HPDE6-E6E7 (cell line): ENCODE results near the gene CAMSAP3.

ENCODE experiments used
- DNase-seq: peaks from one replicate; pipeline ENCODE4 v3.0.0; 2011; ENCODE audit warnings: missing footprints; ENCODE audit errors: extremely low spot score

CAMSAP3 gene, protein sequence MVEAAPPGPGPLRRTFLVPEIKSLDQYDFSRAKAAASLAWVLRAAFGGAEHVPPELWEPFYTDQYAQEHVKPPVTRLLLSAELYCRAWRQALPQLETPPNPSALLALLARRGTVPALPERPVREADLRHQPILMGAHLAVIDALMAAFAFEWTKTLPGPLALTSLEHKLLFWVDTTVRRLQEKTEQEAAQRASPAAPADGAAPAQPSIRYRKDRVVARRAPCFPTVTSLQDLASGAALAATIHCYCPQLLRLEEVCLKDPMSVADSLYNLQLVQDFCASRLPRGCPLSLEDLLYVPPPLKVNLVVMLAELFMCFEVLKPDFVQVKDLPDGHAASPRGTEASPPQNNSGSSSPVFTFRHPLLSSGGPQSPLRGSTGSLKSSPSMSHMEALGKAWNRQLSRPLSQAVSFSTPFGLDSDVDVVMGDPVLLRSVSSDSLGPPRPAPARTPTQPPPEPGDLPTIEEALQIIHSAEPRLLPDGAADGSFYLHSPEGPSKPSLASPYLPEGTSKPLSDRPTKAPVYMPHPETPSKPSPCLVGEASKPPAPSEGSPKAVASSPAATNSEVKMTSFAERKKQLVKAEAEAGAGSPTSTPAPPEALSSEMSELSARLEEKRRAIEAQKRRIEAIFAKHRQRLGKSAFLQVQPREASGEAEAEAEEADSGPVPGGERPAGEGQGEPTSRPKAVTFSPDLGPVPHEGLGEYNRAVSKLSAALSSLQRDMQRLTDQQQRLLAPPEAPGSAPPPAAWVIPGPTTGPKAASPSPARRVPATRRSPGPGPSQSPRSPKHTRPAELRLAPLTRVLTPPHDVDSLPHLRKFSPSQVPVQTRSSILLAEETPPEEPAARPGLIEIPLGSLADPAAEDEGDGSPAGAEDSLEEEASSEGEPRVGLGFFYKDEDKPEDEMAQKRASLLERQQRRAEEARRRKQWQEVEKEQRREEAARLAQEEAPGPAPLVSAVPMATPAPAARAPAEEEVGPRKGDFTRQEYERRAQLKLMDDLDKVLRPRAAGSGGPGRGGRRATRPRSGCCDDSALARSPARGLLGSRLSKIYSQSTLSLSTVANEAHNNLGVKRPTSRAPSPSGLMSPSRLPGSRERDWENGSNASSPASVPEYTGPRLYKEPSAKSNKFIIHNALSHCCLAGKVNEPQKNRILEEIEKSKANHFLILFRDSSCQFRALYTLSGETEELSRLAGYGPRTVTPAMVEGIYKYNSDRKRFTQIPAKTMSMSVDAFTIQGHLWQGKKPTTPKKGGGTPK

DNA sequence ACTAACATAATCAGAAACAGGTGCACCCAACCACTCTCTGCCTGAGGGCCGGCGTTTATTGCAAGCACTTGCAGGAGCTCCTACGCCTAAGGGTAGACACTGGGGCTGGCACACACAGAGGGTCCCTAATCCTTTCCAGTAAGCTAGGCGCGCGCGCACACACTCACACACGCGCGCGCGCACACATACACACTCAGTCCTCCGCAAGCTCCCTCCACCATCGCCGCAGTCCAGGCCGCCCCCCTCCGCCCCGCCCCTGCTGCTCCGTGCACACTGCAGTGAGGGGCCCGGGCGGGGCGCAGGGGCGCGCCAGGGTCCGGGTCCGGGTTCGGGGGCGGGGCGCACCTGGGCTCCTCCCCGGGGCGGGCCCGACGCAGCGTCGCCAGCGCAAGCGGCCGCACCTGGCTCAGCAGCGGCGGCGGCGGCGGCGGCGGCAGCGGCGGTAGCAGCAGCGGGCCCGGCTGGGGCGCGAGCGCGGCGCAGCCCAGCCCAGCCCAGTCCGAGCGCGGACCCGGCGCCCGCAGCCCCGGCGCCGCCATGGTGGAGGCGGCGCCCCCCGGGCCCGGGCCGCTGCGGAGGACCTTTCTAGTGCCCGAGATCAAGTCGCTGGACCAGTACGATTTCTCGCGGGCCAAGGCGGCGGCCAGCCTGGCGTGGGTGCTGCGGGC, at the start of gene CAMSAP3:
Gene CAMSAP3 (plus strand): TSS at position 398 of the 668 bp plus-strand sequence. CDS start 140 bp downstream, at position 538.
- DNase-seq: no peak

DNA sequence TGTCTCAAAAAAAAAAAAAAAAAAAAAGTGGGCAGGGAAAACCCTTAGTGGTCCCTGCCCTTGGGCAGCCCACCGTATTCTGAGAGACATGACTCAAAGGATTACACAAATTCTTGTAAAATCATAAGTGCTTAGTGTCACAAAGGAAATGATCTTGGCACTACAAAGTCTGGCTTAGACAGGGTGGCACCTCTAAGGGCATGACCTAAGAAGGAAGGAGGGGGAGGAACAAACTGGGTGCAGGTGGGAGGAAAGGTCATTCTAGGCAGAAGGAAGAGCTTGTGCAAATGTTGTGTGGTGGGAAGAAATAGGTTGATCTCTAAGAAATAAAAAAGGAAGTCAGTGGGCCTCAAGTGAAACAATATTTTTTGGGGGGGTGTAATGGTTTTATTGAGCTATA, 49.8 kb upstream of the CAMSAP3 start:
- no peak for DNase-seq

DNA sequence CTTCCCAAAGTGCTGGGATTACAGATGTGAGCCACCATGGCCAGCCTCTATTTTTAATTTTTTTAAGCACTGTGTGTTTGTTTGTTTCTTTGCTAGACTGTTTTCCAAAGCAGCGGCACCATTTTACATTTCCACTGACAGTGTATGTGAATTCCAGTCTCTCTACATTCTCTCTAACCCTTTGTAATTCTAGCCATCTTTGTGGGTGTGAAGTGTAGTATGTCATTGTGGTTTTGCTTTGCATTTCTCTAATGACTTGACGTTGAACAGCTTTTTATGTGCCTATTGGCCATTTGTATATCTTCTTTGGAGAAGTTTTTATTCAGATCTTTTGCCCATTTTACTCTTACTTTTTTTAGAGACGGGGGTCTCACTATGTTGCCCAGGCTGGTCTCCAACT, 48.5 kb upstream of the CAMSAP3 start:
- DNase-seq: no peak

- DNase-seq: no peak
Observed at GRCh38 chr19:7549429-7550148, 46.1 kb upstream of the CAMSAP3 start.

DNA sequence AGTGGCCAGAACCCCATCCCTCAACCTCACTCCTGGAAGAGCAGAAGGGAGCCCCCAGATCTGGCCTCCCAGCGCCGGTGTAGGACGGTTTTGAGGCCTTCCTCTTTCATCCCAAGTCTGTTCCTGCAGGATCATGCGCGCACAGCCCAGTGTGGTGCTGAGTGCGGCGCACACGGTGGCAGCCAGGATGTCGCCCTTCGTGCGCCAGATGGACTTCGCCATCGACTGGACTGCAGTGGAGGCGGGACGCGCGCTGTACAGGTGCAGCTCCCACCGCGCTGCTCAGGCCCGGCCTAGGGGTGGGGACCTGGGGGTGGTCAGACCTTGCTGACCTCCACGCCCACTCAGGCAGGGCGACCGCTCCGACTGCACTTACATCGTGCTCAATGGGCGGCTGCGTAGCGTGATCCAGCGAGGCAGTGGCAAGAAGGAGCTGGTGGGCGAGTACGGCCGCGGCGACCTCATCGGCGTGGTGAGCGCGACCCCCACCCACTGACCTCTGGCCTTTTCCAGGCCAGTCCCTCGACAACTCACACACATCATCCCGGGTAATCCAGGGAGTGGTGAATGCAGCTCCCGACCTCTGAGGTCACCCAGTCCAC, 45.4 kb upstream of the CAMSAP3 start:
- DNase-seq: no peak

DNA sequence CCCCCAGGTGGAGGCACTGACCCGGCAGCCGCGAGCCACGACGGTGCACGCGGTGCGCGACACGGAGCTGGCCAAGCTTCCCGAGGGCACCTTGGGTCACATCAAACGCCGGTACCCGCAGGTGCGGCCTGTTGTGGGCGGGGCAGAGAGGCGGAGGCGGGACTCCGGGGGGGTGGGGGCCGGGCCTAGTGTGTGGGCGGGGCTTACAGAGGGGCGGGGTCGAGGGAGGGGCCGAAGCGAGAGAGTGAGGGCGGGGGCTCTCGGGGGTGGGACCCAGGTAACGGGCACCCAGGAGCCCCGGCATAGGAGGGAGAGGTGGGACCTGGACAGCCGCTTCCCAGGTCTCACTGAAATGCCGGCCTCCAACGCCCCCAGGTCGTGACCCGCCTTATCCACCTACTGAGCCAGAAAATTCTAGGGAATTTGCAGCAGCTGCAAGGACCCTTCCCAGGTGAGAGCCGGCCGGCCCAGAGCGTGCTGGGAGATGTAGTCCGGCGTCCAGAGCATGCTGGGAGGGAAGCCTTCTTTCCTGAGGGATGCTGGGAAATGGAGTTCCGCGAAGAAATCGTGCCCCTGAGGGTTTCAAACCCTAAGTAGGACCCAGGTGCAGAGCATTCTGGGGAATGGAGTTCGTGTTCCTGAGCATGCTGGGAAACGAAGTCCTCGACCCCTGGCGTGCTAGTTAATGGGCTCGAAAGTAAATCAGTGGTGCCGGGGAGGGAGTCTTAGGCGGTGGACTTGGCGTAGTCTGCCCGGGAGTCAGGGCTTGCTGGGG, 44.5 kb upstream of the CAMSAP3 start:
- no peak for DNase-seq

DNA sequence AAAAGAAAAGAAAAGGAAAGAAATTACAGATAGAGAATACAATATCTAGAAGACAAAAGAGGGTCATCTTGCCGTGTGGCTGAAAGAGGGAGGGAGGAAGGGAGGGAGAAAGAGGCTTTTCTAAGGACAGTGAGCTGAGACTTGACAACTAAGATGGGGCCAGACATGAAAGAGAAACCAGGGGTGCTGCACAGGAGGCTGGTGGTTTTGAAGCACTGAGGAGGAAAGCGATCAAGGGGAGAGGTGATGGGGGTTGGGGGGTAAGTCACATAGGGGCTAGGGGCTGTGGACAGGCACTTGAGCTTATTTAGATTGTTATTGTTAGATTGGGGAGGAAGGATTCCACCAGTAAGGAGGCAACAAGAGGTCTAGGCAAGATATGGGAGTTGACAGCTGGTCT, 42.9 kb upstream of the CAMSAP3 start:
- DNase-seq: no peak

DNA sequence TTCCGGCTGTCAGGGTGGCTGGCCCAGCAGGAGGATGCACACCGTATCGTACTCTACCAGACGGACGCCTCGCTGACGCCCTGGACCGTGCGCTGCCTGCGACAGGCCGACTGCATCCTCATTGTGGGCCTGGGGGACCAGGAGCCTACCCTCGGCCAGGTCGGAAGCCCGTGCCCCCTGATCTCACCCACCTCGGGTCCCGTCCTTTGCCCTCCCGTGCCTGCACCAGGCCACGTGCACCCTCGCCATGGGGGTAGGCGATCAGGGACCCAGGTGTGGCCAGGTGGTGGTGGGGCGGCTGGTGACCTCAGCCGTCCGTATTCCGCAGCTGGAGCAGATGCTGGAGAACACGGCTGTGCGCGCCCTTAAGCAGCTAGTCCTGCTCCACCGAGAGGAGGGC, 41.1 kb upstream of the CAMSAP3 start:
- DNase-seq: no peak

- no peak for DNase-seq
Observed at GRCh38 chr19:7554990-7555864, 40.4 kb upstream of the CAMSAP3 start.

GRCh38 chr19:7556696-7557315, 38.9 kb upstream of the CAMSAP3 start:
- DNase-seq: no peak

- no peak for DNase-seq
Observed at GRCh38 chr19:7558667-7559066, 37.0 kb upstream of the CAMSAP3 start.

- DNase-seq: no peak
Observed at GRCh38 chr19:7559102-7559501, 36.6 kb upstream of the CAMSAP3 start.

- DNase-seq: no peak
Observed at GRCh38 chr19:7560255-7560654, 35.4 kb upstream of the CAMSAP3 start.

DNA sequence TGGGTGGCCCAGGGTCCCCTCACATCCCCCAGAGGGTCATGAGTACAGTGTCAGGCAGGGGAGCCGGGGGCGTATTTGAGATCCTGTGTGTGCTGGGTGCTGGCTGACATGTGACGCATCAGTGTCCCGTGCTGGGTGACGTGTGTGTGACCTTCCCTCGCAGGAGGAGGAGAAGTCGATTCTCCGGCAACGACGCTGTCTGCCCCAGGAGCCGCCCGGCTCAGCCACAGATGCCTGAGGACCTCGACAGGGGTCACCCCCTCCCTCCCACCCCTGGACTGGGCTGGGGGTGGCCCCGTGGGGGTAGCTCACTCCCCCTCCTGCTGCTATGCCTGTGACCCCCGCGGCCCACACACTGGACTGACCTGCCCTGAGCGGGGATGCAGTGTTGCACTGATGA, 34.3 kb upstream of the CAMSAP3 start:
- DNase-seq: no peak

- no peak for DNase-seq
Observed at GRCh38 chr19:7562646-7563393, 32.8 kb upstream of the CAMSAP3 start.

GRCh38 chr19:7564866-7565265, 30.8 kb upstream of the CAMSAP3 start:
- DNase-seq: no peak

DNA sequence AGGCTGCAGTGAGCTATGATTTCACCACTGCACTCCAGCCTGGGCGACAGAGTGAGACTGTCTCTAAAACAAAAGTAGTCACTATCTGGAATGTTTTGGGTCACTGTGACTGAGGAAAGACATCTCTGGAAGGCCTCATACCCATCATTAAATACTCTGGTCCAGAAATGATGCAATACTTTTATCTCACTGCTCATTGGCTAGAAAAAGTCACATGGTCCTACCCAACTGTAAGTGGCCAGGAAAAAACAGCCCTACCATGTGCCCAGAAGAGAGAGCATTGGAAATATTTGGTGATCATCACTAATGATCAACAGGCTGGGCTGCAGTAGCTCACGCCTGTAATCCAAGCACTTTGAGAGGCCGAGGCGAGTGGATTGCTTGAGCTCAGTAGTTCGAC, 30.3 kb upstream of the CAMSAP3 start:
- no peak for DNase-seq
